Stimulated activated CD8-positive, alpha-beta memory T cell treated with anti-CD3 and anti-CD28 coated beads, Interleukin-15, amount 100 ng/mL, for 48 hours (primary cell): ENCODE data around the gene RBM22.
"Not testable (repeated sequence)": the region's sequence is repeated elsewhere in the genome, so short reads cannot be mapped to it uniquely, and the experiment has no call there.

Experiments used
- DNase-seq, 2 donors: peaks; one replicate each; pipeline ENCODE4 v3.0.0-alpha.2; 2020; ENCODE audit warnings: low read depth in 2 of 2

RBM22 gene

DNA sequence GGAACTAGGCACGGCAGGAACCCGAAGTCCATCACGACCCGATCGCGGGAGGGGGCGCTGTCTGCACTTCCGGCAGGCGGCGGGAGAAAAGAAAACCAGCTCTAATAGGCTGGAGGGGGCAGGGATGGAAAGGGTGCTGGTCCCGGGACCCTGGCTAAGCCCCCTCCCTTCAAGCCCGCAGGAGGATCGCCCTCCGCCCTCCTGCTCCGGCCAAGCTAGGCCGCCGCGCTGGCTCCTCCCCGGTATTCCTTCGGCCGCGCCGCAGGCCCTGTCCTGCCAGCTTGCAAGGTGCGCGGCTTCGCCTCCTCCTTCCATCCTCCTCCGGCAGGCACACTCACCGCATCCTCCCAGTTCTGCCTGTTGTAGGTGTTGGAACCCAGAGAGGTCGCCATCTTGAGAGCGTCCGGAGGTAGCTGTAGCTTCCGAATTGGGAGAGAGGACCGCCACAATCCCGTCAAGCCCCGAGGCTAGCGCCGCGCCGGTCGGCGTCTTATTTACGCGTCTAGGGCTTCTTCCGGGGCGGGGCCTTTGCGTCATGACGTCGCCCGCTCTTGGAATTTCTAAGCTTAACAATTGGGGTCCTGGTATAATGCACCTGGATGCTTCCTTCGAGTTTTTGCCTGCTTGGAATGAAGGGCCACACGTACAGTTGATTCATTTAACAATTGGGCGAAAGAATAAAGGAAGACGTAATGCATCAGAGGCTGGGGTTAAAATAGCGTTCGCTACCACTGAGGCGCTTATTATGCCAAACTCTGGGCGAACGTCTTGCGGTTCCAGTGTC, at the start of gene RBM22:
Gene RBM22, minus strand, starts transcription at position 469 of the 784 bp plus-strand sequence. Its CDS starts 77 bp downstream, at position 392.
- DNase-seq: peak; percentile 82 to 85

DNA sequence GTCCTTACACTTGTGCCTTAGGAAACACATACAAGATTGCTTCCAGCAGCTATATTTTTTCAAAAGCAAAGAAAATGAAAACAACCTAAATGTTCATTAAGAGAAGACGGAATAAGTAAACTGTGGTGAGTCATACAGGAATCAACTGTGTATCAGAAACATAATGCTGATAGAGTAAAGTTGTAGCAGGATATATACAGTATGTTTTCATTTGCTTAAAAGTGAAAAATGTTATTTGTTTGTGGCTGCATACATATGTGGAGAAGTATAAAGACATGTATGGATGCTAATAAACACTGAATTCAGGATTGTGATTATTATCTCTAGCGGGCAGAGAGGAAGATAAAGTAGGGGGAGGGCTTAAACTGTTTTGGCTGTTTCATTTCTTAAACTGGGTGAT, 49.6 kb upstream of the RBM22 start:
- no peak for DNase-seq

DNA sequence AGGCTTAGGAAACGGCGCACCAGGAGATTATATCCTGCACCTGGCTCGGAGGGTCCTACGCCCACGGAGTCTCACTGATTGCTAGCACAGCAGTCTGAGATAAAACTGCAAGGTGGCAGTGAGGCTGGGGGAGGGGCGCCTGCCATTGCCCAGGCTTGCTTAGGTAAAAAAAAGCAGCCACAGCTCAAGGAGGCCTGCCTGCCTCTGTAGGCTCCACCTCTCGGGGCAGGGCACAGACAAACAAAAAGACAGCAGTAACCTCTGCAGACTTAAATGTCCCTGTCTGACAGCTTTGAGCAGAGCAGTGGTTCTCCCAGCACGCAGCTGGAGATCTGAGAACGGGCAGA, 42.3 kb upstream of the RBM22 start:
- not testable (repeated sequence) for DNase-seq

DNA sequence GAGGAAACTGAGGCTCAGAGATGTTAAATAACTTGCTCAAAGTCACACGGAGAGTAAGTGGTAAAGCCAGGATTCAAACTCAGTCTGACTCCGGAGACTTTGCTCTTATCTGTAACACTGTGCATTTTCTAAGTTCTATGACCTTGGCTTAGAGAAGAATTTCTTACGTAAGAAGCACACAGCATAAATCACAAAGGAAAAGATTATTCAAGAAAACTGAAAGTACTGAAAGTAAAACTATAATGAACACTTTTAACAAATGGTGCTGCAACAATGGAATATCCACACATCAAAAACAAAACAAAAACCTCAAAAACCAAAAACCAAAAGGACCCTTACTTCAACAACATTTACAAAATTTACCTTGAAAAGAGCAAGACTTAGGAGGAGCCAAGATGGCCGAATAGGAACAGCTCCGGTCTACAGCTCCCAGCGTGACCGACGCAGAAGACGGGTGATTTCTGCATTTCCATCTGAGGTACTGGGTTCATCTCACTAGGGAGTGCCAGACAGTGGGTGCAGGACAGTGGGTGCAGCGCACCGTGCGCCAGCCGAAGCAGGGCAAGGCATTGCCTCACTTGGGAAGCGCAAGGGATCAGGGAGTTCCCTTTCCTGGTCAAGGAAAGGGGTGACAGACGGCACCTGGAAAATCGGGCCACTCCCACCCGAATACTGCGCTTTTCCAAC, 41.7 kb upstream of the RBM22 start:
- DNase-seq: not testable (repeated sequence)

DNA sequence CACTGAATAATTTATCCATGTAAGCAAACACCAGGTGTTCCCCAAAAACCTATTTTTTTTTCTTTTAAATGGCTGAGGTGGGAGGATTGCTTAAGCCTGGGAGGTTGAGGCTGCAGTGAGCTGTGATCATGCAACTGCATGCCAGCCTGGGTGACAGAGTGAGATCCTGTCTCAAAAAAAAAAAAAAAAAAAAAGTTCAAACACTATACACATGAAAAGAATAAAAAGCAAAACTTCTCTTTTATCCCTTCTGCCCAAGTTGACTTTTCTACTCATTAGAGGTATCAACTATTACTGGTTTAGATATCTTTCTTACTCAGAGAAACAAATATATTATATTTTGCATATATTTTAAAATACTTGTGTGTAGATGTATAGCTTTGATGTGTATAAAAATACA, 40.1 kb upstream of the RBM22 start:
- no peak for DNase-seq

DNA sequence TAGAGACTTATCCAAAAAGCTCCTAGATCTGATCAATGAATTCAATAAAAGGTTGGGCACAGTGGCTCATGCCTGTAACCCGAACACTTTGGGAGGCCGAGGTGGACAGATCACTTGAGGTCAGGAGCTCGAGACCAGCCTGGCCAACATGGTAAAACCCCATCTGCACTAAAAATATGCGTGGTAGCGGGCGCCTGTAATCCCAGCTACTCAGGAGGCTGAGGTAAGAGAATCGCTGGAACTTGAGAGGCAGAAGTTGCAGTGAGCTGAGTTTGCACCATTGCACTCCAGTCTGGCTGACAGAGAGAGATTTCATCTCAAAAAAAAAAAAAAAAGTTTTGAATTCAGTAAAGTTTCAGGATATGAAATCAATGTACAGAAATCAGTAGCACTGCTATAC, 38.0 kb upstream of the RBM22 start:
- DNase-seq: no peak

DNA sequence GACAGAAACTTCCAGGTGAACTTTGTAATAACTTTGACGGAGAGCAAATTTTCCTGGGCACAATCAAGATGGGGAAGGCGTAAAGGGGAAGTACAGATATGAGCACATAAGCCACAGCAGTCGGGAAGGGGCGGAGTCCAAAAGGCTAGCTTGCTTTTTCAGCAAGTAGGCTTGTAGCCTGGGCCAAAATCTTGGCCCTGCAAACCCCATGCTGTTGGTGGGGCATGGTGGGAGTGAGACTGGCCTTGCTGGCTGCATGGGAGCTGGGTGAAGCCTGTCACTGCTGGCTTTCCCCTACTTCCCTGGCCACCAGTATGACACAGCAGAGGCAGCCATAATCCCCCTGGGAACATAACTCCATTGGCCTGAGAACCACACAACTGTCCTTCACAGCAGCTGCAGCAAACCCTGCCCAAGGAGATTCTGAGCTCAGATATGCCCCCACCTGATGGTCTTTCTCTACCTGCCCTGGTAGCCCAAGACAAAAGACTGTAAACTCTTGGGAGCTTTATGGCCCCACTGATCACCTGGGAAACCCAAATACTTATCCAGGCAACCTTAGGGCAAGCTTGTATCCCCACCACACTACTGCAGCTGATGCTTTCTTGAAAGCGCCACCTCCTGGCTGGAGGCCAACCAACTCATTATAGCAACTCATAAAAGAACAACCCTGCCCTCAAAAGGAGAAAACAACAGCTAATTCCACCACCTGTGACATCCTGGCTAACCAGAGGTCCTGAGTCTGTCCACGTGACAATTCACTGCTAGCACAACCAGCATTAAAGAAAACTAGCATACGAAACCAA, 33.9 kb upstream of the RBM22 start:
- DNase-seq: peak in 1 of 2 donors; percentile 7

DNA sequence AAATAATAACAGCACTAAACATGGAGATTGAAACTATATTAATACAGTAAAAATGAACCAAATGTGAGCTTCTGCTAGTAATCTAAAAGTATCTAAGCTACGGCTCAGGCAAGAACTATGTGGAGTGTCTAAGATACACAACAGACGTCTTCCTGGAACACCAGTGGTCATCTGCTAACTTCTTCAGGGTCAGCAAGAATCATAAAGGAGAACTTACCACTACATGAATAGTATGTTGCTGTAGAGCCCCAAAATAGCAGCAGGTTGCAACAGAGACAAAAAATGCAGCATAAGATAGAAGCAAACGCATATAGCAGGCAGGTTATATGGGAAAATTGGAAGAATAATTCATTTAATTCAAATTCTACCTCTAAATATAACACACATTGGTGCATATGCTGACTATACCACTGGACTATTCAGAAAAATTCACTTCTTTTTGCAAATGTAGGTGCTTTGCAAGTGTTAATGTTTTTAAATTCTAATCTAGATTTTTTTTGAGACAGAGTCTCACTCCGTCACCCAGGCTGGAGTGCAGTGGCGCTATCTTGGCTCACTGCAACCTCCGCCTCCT, 30.9 kb upstream of the RBM22 start:
- DNase-seq: no peak

DNA sequence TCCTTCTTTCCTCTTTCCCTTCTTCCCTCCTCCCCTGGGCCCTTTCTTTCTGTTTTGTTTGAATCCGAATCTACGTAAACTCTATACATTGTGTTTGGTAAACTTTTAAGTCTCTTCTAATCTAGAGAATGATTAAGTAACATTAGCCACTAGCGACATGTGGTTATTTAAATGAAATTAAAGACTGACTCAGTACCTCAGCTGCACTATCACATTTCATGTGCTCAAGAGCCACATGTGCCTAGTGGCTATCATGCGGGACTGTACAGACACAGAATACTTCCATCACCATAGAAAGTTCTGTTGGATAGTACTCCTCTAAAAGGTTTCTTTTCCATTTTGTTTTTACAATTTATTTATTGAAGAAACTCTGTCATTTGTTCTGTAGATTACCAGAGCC, 29.0 kb upstream of the RBM22 start:
- DNase-seq: no peak

DNA sequence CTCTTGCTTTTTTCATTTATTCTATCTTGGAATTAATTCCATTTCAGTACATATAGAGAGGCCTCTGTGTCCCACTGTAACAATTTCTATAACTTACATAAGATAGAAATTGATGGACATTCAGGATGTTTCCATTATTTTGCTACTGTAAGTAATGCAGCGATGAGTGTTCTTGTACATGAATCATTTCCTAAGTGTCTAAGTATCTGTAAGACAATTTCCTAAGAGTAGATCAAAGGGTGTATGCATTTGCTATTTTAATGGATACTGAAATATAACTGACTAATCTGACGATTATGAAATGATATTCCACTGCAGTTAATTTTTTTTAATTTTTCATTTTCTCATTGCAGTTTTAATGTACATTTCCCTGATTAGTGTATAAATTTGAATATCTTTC, 23.0 kb upstream of the RBM22 start:
- DNase-seq: no peak

DNA sequence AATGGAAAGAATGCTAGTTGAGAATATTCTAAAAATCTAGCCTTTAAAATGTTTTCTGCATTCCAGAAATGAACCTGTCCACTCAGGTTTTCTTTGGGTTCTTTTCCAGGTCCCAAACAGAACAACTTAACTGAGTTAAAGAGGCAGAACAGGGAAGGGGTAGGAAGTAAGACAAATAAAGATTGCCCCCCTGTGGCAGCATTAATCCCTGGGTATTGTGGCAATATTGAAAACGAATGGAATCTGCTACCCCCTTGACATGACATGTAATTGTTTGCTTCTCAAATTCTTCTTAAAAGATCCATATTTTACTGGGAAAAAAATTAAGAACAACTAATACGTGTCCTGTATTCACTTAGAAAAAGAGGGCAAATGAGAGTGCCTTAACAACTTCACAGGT, 9.3 kb upstream of the RBM22 start:
- DNase-seq: no peak

DNA sequence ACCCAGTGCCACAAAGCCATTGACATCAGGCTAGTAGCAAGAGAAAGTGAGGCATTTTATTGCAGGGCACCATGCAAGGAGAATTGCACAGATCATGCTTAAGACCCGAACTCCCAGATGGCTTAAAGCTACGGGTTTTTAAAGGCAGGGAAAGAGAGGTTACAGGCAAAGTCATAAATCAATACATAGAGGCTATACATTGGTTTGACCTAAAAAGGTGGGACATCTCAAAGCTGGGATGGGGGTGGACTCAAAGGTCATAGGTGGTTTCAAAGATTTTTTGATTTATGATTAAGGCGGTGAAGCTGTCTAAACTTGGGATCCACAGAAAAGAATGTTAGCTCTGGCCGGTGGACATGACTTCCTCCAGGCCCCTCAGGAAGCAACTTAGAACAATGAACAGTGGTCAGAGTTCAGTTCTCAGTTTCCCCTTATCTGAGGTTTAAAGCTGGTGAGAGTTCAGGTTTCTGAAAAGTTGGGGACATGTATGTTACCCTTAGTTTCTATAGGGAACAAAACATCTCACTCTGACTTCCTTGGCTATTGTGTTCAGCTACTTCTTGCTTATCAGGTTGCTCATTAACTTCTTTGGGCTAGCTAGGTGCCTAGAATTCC, 6.0 kb upstream of the RBM22 start:
- no peak for DNase-seq

DNA sequence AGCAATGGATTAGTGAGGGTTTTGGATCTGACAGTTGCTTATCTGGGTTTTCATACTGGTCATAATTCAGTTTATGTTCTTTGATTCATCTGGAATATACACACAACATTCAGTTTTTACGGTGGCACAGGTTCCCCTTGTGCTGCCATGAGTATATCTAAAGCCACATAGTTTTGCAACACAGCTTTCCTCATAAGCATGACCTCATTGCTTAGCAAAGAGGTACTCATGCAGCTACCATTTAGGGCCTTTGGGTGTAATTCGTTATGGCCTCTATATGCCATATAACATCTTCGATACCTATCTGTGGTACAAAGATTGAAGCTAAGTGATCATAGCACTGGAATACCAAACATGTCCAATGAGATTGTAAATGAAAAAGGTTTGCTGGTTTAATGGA, 2.9 kb upstream of the RBM22 start:
- no peak for DNase-seq

DNA sequence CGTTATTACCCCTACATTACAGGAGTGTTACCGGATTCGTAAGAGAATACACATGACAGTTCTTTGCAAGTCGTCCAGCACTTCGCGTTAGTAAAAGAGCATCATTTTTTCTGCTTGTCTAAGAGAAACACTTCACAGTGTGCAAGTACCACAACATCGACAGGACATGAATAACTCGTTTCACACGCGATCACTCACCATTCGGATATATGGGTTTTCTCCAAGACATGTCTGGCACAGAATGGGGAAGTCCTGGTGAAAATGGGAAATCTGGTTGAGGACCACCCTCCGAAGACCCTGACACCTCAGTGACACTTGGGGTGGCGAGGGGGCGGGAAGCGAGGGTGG, 642 bp downstream of the RBM22 start:
- DNase-seq: no peak

DNA sequence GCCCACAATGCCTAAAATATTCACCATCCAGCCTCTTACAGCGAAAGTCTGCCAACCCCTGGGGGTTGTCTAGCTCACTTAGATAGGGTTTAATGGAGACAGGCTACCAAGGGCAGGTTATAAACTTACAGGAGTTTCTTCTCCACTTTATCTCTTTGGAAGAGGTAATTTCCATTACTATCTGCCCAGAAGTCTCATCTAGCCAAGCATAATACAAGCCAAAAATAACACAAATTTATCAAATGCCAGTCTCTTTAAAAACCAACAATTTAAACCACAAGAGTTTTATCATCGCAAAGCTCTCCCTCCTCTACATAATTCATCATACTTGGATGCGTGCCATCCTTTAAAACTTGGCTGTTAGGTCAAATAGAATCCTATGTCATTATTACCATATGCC, 6.2 kb downstream of the RBM22 start:
- no peak for DNase-seq

DNA sequence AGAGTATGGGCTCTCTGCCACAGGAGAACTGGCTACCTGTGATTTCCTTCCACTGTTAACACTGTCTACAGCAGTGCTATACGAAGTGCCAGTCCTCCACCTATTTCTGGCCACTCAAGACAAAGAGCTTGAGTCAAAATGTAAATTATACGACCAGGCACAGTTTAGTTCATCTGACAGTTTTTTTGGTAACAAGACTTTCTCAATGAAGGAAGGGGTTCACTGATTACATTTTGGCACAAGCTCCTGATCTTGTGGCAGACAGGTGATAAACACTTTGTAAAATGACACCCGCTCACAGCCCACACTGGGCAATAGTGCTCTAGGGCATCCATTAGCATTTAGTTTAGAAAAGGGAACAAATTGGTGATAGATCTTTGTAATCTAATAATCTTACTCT, 8.6 kb downstream of the RBM22 start:
- no peak for DNase-seq

DNA sequence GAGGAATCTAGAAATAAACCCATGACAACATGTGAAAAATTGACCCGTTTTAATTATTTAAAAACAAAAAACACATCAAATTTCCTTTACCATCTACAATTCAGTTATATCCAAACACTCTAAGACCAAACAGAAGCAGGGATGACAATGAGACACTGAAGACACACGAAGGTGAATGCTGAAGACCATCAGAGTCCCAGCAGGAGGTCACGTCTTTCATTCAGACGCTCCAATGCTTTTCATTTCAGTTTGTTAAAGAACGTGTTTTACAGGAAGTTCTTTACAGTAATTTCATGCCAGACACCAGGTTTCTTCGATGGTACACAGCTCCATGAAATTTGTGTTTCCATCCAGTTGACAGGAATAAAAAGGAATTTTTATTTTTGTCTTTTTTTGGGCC, 10.1 kb downstream of the RBM22 start:
- no peak for DNase-seq

DNA sequence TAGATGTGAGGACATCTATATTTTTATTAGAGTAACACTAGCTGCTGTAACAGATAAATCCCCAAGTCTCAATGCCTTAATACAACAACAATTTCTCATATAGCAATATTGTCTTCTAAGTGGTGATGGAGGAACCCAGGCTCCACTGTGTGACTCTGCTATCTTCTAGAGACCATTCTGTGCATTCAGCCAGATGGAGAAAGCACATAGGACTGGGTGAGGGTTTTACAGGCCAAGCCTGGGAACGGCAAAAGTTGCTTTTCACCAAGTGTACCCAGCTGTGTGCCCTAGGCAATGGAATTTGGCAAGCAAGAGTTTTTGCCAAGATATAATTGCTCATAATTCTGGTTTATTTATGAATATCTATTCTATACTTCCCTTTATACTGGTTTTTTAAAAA, 11.7 kb downstream of the RBM22 start:
- DNase-seq: no peak

DNA sequence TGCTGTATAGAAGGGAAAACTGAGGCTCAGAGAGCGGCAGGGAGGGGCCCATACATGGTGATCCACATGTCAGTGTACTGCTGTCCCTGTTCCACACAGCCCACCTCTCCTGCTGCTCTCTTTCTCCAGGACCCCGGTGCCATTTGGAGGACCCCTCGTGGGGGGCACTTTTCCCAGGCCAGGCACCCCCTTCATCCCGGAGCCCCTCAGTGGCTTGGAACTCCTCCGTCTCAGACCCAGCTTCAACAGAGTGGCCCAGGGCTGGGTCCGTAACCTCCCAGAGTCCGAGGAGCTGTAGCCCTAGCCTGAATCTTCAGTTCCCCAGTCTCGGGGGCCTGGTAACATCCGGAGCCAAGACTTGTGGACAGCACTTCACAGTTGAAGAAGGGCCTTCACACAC, 24.3 kb downstream of the RBM22 start:
- no peak for DNase-seq

DNA sequence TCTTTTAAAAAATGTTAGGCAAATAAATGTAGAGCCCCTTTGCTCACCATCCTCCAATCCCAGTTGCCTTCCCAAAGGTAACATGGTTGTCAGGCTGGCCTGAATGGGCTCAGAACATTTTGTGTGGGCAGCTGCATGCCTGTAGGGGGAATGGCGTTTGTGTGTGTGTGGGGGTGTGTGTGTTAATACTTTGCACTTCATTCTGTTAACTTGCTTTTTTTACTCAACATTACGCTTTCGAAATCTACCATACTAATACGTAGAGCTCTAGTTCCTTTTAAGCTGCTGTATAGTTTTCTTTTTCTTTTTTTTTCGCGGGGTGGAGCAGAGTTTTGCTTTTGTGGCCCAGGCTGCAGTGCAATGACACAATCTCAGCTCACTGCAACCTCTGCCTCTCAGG, 25.8 kb downstream of the RBM22 start:
- DNase-seq: no peak

DNA sequence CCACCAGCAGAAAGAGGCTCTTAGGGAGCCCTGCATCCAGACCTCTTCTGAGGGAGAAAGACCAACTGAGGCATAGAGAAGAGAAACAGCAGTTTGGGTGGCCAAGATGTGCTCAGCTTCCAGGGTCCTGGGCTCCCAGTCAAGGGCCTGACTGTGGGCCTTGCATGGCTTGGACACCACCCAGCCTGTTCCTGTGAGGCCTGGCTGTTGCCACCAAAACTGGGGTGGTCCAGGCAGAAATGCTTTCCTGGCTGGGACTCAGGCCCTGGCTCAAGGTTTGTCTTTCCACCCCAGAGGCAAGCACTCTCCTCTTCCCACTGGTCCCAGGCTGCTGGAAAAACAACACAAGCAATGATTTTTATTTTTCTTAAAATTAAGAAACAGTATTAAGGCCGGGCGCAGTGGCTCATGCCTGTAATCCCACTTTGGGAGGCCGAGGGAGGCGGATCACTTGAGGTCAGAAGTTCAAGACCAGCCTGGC, 26.5 kb downstream of the RBM22 start:
- DNase-seq: no peak

DNA sequence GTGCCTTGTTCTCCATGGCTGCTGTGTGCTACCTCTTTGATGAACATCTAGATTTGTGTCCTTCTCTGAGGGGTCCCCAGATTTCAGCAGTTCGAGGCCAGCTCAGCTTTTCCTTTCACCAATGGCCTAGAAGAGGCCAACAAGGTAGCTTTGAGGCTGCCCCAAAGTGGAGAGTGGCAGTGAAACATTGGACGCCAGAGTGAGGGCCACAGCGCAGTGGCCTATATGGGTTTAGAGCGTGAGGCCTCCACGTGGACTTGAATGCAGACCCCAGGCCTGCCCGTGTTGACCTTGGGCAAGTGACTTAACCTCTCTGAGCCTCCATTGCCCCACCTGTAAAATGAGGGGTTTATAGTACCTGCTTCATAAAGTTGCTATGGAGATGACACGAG, 28.0 kb downstream of the RBM22 start:
- no peak for DNase-seq
